IPS-15b (cell line): ENCODE results near the gene AGBL4.

Source experiments
- H3K27me3 ChIP-seq: one replicate; pipeline ENCODE4 v1.6.1; 2013; ENCODE audit warnings: low read length; ENCODE audit not compliant: control insufficient read depth, insufficient read depth
- H3K36me3 ChIP-seq: one replicate; pipeline ENCODE4 v1.6.1; 2013; ENCODE audit warnings: low read length; ENCODE audit not compliant: control insufficient read depth, insufficient read depth
- H3K4me1 ChIP-seq: one replicate; pipeline ENCODE4 v1.6.1; 2013; ENCODE audit warnings: mild to moderate bottlenecking, low read length; ENCODE audit not compliant: control insufficient read depth, insufficient read depth
- H3K4me3 ChIP-seq: one replicate; pipeline ENCODE4 v1.5.1; 2013; ENCODE audit warnings: low read depth, low read length
- H3K9ac ChIP-seq: one replicate; pipeline ENCODE4 v1.6.1; 2013; ENCODE audit warnings: low read depth, mild to moderate bottlenecking, low read length
- H3K9me3 ChIP-seq: one replicate; pipeline ENCODE4 v1.6.1; 2013; ENCODE audit warnings: mild to moderate bottlenecking, low read length; ENCODE audit not compliant: control insufficient read depth, insufficient read depth

Gene AGBL4

GRCh38 chr1:49552101-49552500, 471.7 kb downstream of the AGBL4 start:
- H3K27me3 ChIP-seq, result no peaks in the 10 kb centered on the region
- H3K4me3 ChIP-seq, result no peak overlapping the region
- H3K4me1 ChIP-seq, result no peaks in the 10 kb centered on the region
- no peaks in the 10 kb centered on the region for H3K9me3 ChIP-seq
- no peak overlapping the region for H3K9ac ChIP-seq
- no peaks in the 10 kb centered on the region for H3K36me3 ChIP-seq

DNA sequence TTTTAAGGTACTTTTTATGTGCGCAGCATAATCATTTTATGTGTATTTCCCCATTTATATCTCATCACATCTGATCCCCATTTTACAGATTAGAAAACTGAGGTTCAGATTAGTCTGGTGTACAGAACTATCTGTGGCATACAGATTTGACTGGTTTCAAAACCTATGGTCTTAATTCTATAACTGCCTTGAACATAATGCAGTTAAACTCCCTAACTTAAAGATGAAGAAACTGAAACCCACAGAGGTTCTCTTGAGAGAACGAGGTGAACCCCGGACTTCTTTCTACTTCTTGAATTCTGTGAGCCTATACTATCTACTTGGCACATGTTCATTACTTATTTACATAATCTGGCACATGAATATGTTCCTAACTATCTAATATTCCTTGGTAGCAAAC, 479.1 kb downstream of the AGBL4 start:
- H3K36me3 ChIP-seq, result no peaks in the 10 kb centered on the region
- H3K4me1 ChIP-seq, result no peaks in the 10 kb centered on the region
- H3K4me3 ChIP-seq, result no peak overlapping the region
- H3K9ac ChIP-seq, result no peak overlapping the region
- H3K27me3 ChIP-seq, result no peaks in the 10 kb centered on the region
- H3K9me3 ChIP-seq, result no peaks in the 10 kb centered on the region

DNA sequence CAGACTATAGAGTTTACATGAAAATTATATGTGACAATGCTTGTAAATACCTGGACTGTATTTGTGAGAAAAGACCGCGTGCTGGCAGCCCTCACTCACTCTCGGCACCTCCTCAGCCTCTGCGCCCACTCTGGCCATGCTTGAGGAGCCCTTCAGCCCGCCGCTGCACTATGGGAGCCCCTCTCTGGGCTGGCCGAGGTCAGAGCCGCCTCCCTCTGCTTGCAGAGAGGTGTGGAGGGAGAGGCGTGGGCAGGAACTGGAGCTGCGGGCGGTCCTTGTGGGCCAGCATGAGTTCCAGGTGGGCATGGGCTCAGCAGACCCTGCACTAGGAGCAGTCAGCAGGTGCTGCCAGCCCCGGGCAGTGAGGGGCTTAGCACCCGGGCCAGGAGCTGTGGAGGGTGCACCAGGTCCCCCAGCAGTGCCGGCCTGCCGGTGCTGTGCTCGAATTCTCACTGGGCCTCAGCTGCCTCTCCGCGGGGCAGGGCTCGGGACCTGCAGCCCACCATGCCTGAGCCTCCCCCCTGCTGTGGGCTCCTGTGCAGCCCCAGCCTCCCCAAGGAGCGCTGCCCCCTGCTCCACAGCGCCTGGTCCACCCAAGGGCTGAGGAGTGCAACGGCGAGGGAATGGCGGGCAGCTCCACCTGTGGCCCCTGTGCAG, 482.5 kb downstream of the AGBL4 start:
- Histone ChIP-seq H3K4me1 (no peaks in the 10 kb centered on the region), H3K9ac (no peak overlapping the region), H3K4me3 (no peak overlapping the region), H3K9me3 (no peaks in the 10 kb centered on the region), H3K27me3 (no peaks in the 10 kb centered on the region), H3K36me3 (no peaks in the 10 kb centered on the region)

- Histone ChIP-seq H3K36me3 (no peaks in the 10 kb centered on the region), H3K9me3 (no peaks in the 10 kb centered on the region), H3K9ac (no peak overlapping the region), H3K4me1 (no peaks in the 10 kb centered on the region), H3K4me3 (no peak overlapping the region), H3K27me3 (no peaks in the 10 kb centered on the region)
These were observed 496.0 kb downstream of the AGBL4 start for GRCh38 chr1:49527606-49528305.

GRCh38 chr1:49526672-49527071, 497.1 kb downstream of the AGBL4 start:
- Histone ChIP-seq H3K27me3 (no peaks in the 10 kb centered on the region), H3K9me3 (no peaks in the 10 kb centered on the region), H3K9ac (no peak overlapping the region), H3K4me1 (no peaks in the 10 kb centered on the region), H3K4me3 (no peak overlapping the region), H3K36me3 (no peaks in the 10 kb centered on the region)

DNA sequence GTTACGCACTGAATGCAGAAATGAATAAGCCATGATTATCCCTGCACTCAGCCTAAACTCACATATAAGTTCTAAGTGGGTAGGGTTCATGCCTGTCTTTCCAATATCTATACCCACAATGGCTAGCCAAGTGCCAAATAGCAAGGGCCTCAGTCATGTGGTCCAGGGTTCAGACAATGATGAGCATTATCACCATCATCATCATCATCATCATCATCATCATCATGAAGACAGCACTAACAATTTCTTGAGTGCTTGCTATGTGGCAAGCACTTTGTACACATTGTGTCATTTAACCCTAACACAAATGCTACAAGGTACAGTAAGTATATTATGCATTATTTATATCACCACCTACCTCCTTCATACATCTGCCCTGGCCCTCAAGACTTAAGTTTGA, 500.0 kb downstream of the AGBL4 start:
- Histone ChIP-seq H3K9ac (no peak overlapping the region), H3K4me1 (no peaks in the 10 kb centered on the region), H3K27me3 (no peaks in the 10 kb centered on the region), H3K4me3 (no peak overlapping the region), H3K9me3 (no peaks in the 10 kb centered on the region), H3K36me3 (no peaks in the 10 kb centered on the region)

DNA sequence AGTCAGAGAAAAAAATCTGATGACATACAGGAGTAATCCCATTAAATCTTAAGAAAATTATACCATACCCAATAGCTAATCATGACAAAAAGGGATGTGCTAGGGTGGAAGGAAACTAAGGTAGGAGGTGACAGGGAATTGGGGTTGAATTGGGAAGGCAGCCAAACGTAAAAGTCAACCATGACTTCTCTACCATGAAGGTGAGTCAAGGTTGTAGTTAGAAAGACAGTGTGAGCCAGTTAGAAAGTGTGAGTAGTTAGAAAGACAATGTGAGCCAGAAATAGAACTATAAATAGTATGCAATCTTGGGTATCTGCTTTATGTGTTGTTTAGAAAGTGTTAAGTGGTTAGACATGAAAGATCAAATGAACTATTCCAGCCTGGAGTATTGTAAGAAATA, 556.8 kb downstream of the AGBL4 start:
- Histone ChIP-seq H3K27me3 (no peaks in the 10 kb centered on the region), H3K4me1 (no peaks in the 10 kb centered on the region), H3K9ac (no peak overlapping the region), H3K36me3 (no peaks in the 10 kb centered on the region), H3K9me3 (no peaks in the 10 kb centered on the region), H3K4me3 (no peak overlapping the region)

DNA sequence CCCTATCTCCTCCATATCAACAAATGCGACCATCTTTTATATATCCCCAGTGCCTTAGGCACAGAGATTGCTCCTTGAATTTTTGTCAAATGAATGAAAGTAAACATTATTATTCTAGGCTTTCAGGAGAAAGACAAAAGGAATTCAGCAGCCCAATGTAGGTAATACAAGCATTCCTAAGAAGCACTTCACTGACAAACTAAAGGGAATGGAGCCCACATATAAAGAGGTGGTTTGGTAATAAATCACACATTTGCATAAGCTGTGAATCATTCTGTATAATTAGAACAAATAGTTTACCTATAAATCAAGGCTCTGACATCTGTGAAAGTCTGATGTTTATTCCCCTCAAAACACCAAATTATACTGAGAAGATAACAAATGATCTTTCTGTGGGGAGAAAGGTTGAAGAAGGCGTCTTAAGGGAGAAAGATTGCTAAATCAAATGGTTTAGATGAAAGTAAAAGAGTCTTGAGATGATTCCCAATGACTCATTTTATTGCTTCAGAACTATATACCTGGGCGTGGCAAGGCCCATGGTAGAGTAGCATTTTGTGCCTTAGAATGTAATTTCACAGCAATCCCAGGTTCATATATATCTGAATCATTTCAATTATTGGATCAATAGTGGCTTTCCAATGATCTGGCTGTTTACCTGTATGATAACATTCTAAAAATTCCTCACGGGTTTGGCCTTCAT, 558.1 kb downstream of the AGBL4 start:
- no peak overlapping the region for H3K9ac ChIP-seq
- H3K4me1 ChIP-seq, result no peaks in the 10 kb centered on the region
- no peaks in the 10 kb centered on the region for H3K9me3 ChIP-seq
- H3K36me3 ChIP-seq, result no peaks in the 10 kb centered on the region
- H3K4me3 ChIP-seq, result no peak overlapping the region
- no peaks in the 10 kb centered on the region for H3K27me3 ChIP-seq

GRCh38 chr1:49448200-49448599, 575.6 kb downstream of the AGBL4 start:
- Histone ChIP-seq H3K9me3 (no peaks in the 10 kb centered on the region), H3K9ac (no peak overlapping the region), H3K27me3 (no peaks in the 10 kb centered on the region), H3K36me3 (no peaks in the 10 kb centered on the region), H3K4me1 (no peaks in the 10 kb centered on the region), H3K4me3 (no peak overlapping the region)

DNA sequence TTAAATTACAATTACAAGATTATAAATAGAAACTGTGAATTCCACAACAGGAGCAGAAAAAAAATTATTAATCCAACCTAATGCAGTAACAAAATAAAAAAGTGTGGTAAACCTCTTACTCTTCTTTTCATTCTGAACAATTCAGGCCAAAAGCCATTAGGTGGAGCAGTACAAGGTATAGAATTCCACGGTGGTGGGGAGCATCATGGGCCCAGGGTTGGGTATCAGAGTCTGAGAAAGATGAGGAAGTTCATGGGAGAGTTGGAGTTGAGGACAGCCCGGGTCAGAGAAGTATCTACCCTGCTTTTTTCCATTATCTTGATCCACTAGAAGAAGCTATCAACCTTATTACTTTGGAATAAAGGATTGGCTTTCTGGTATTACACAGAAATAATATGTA, 586.9 kb downstream of the AGBL4 start:
- Histone ChIP-seq H3K36me3 (no peaks in the 10 kb centered on the region), H3K4me1 (no peaks in the 10 kb centered on the region), H3K4me3 (no peak overlapping the region), H3K9me3 (no peaks in the 10 kb centered on the region), H3K27me3 (no peaks in the 10 kb centered on the region), H3K9ac (no peak overlapping the region)

DNA sequence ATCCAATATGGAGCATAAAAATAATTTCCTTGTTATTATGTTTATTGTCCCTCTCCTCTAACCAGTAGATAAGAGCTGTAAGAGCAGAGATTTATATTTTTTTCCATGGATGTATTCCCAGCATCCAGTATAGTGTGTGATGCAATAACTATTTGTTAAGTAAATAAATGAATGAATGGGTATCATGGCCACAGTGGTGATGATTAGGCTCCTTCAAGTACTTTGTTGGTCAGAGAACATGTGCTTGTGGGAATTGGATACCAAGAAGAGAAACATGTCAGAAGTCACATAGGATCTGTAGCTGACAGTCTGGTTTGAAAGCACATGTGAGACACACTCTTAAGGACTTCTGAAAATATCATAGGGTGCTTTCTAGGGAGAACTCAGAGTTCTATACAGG, 588.5 kb downstream of the AGBL4 start:
- no peak overlapping the region for H3K4me3 ChIP-seq
- H3K9ac ChIP-seq, result no peak overlapping the region
- no peaks in the 10 kb centered on the region for H3K27me3 ChIP-seq
- H3K9me3 ChIP-seq, result no peaks in the 10 kb centered on the region
- H3K36me3 ChIP-seq, result no peaks in the 10 kb centered on the region
- H3K4me1 ChIP-seq, result no peaks in the 10 kb centered on the region

GRCh38 chr1:49424782-49425181, 599.0 kb downstream of the AGBL4 start:
- Histone ChIP-seq H3K4me1 (no peaks in the 10 kb centered on the region), H3K4me3 (no peak overlapping the region), H3K36me3 (no peaks in the 10 kb centered on the region), H3K9me3 (no peaks in the 10 kb centered on the region), H3K27me3 (no peaks in the 10 kb centered on the region), H3K9ac (no peak overlapping the region)
